HS-27A (cell line): ENCODE measurements around the gene TMOD1.
"Not testable (repeated sequence)": the region's sequence is repeated elsewhere in the genome, so short reads cannot be mapped to it uniquely, and the experiment has no call there.

ENCODE experiments used
- DNase-seq: peaks from one replicate; pipeline ENCODE4 v3.0.0-alpha.2; 2012; ENCODE audit warnings: low read depth, missing footprints

TMOD1 gene

GRCh38 chr9:97567894-97568202, 66.4 kb downstream of the TMOD1 start:
- no peak for DNase-seq

- no peak for DNase-seq
Measured at GRCh38 chr9:97568461-97569275, 67.2 kb downstream of the TMOD1 start.

GRCh38 chr9:97570899-97571298, 69.4 kb downstream of the TMOD1 start:
- DNase-seq: no peak

GRCh38 chr9:97571664-97572063, 70.2 kb downstream of the TMOD1 start:
- DNase-seq: no peak

GRCh38 chr9:97572196-97572891, 70.9 kb downstream of the TMOD1 start:
- no peak for DNase-seq

- DNase-seq: no peak
Measured at GRCh38 chr9:97572892-97573365, 71.5 kb downstream of the TMOD1 start.

GRCh38 chr9:97573482-97574073, 72.1 kb downstream of the TMOD1 start:
- no peak for DNase-seq

- not testable (repeated sequence) for DNase-seq
Measured at GRCh38 chr9:97574101-97574571, 72.7 kb downstream of the TMOD1 start.

- not testable (repeated sequence) for DNase-seq
Measured at GRCh38 chr9:97574921-97575672, 73.6 kb downstream of the TMOD1 start.

GRCh38 chr9:97575673-97576200, 74.3 kb downstream of the TMOD1 start:
- no peak for DNase-seq

GRCh38 chr9:97577051-97577450, 75.6 kb downstream of the TMOD1 start:
- DNase-seq: no peak

- no peak for DNase-seq
Measured at GRCh38 chr9:97578846-97579245, 77.4 kb downstream of the TMOD1 start.

GRCh38 chr9:97579914-97580313, 78.4 kb downstream of the TMOD1 start:
- no peak for DNase-seq

- not testable (repeated sequence) for DNase-seq
Measured at GRCh38 chr9:97581590-97581989, 80.1 kb downstream of the TMOD1 start.

- not testable (repeated sequence) for DNase-seq
Measured at GRCh38 chr9:97584778-97585177, 83.3 kb downstream of the TMOD1 start.

GRCh38 chr9:97586909-97587308, 85.4 kb downstream of the TMOD1 start:
- DNase-seq: not testable (repeated sequence)

- no peak for DNase-seq
Measured at GRCh38 chr9:97591535-97591934, 90.1 kb downstream of the TMOD1 start.

GRCh38 chr9:97592126-97592525, 90.7 kb downstream of the TMOD1 start:
- DNase-seq: no peak

- no peak for DNase-seq
Measured at GRCh38 chr9:97593960-97594359, 92.5 kb downstream of the TMOD1 start.

- no peak for DNase-seq
Measured at GRCh38 chr9:97594381-97594921, 93.0 kb downstream of the TMOD1 start.

- DNase-seq: no peak
Measured at GRCh38 chr9:97596906-97597305, 95.4 kb downstream of the TMOD1 start.
